ENCODE measurements around the gene ARHGAP42.

GRCh38 chr11:100663583-100663982, 23.5 kb upstream of the ARHGAP42 start:
- TF ChIP-seq CTCF (IDR thresholded peaks at IDR 0.05; ENCODE audit: insufficient read depth, low read depth, low read length), result no peak
- TF ChIP-seq EZH2 (IDR thresholded peaks at IDR 0.05; ENCODE audit: insufficient read depth, low read length), result no peak
